Prostate gland (tissue), 2 donors: ENCODE data around the gene AAMDC. TPM values are rescaled to one million over a fixed set of nuclear protein-coding genes. Genes with fewer than 3 reads are reported as not detected.
"Not testable (repeated sequence)": the region's sequence is repeated elsewhere in the genome, so short reads cannot be mapped to it uniquely, and the experiment has no call there.

ENCODE experiments used
- DNase-seq: peaks from one replicate; pipeline ENCODE4 v3.0.0-alpha.2; 2019; ENCODE audit warnings: low spot score
- H3K27ac ChIP-seq, 2 donors: fragments of 200-600 bp; sonication (generic); 2 replicates each; pipeline ENCODE4 v1.5.1; 2017 to 2019
- H3K27me3 ChIP-seq: fragments of 200-600 bp; sonication (generic); replicated peaks from 2 replicates; pipeline ENCODE4 v1.5.1; 2019; ENCODE audit not compliant: insufficient read depth
- H3K36me3 ChIP-seq, 2 donors: fragments of 200-600 bp; sonication (generic); 1 replicate in 1 of 2; 2 replicates in 1 of 2; pipeline versions ENCODE4 v1.5.1 to v1.8.1; 2017 to 2019
- H3K4me1 ChIP-seq: fragments of 200-600 bp; sonication (generic); replicated peaks from 2 replicates; pipeline ENCODE4 v1.5.1; 2019
- H3K4me3 ChIP-seq, 2 donors: fragments of 200-600 bp; sonication (generic); 2 replicates each; pipeline ENCODE4 v1.5.1; 2017 to 2019
- H3K9me3 ChIP-seq: fragments of 200-600 bp; sonication (generic); 2 replicates; pipeline ENCODE4 v1.5.1; 2017
- POLR2A ChIP-seq: fragments of 450-650 bp; IDR thresholded peaks from one replicate; pipeline ENCODE4 v1.6.1; 2016; ENCODE audit warnings: antibody characterized with exemption, mild to moderate bottlenecking
- POLR2AphosphoS5 ChIP-seq: sonication (generic); formaldehyde crosslinking; IDR thresholded peaks from one replicate; pipeline ENCODE4 v1.6.1; 2017; ENCODE audit warnings: antibody characterized with exemption
- WGBS: methylation state at CpG from one replicate; pipeline ENCODE4 v1.1.5; 2018; 5-methylcytosine and 5-hydroxymethylcytosine counted together
- intact Hi-C: fragments of 100-400 bp; cut with DNase I; formaldehyde crosslinking; loops from one replicate; pipeline ENCODE4 v1.14.2; 2022
- total RNA-seq, 2 donors: library from RNA; depleted of rRNA; stranded (reverse); fragments of >200 nt; gene quantifications; one replicate each; pipeline ENCODE4 v1.1.0, GENCODE V29; 2016
- TF ChIP-seq, protein P1 (sequence below), 4 experiments: fragments of 200-600 bp in 2 of 4; fragments of 450-650 bp in 2 of 4; sonication (generic) in 2 of 4; IDR thresholded peaks; 1 replicate in 3 of 4; 2 replicates in 1 of 4; pipeline ENCODE4 v1.5.1; 2016 to 2019; ENCODE audit warnings: antibody characterized with exemption in 4 of 4, mild to moderate bottlenecking in 2 of 4, moderate library complexity in 2 of 4

AAMDC gene
- total RNA-seq, 2 donors from 2014 or later, result 27.0 to 27.5 TPM

DNA sequence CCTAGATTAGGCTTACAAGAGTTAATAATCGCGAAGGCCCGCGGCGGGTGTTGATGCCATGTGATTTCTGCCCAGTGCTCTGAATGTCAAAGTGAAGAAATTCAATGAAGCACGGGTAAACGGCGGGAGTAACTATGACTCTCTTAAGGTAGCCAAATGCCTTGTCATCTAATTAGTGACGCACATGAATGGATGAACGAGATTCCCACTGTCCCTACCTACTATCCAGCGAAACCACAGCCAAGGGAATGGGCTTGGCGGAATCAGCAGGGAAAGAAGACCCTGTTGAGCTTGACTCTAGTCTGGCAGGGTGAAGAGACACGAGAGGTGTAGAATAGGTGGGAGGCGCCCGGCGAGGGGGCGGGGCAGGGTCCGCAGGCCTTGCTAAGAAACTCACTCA is 65.5 kb downstream of the AAMDC start:
- H3K4me3 ChIP-seq, result no peak overlapping the region
- H3K9me3 ChIP-seq, result no peaks in the 10 kb centered on the region
- 96% methylated on average over 18 of the region's 18 CpGs for WGBS
- no peaks in the 10 kb centered on the region for H3K27me3 ChIP-seq
- H3K36me3 ChIP-seq, result no peaks in the 10 kb centered on the region
- no peak overlapping the region for H3K27ac ChIP-seq
- no peaks in the 10 kb centered on the region for H3K4me1 ChIP-seq
- no peak for DNase-seq
- intact Hi-C loops, result no loop called here
- TF ChIP-seq, protein P1, sequence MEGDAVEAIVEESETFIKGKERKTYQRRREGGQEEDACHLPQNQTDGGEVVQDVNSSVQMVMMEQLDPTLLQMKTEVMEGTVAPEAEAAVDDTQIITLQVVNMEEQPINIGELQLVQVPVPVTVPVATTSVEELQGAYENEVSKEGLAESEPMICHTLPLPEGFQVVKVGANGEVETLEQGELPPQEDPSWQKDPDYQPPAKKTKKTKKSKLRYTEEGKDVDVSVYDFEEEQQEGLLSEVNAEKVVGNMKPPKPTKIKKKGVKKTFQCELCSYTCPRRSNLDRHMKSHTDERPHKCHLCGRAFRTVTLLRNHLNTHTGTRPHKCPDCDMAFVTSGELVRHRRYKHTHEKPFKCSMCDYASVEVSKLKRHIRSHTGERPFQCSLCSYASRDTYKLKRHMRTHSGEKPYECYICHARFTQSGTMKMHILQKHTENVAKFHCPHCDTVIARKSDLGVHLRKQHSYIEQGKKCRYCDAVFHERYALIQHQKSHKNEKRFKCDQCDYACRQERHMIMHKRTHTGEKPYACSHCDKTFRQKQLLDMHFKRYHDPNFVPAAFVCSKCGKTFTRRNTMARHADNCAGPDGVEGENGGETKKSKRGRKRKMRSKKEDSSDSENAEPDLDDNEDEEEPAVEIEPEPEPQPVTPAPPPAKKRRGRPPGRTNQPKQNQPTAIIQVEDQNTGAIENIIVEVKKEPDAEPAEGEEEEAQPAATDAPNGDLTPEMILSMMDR (IDR thresholded peaks at IDR 0.05), result no peak
- TF ChIP-seq POLR2AphosphoS5 (no peak), POLR2A (no peak)

- H3K9me3 ChIP-seq, H3K36me3 ChIP-seq, DNase-seq, H3K4me1 ChIP-seq, H3K4me3 ChIP-seq, H3K27me3 ChIP-seq, intact Hi-C loops, H3K27ac ChIP-seq: not testable (repeated sequence)
- WGBS, result 97% methylated on average over 5 of the region's 5 CpGs
Observed at GRCh38 chr11:77889045-77889444, 68.1 kb downstream of the AAMDC start.

- H3K9me3 ChIP-seq, H3K36me3 ChIP-seq, H3K4me3 ChIP-seq, intact Hi-C loops, H3K27ac ChIP-seq, H3K27me3 ChIP-seq, H3K4me1 ChIP-seq, DNase-seq: not testable (repeated sequence)
Observed at GRCh38 chr11:77890100-77890614, 69.2 kb downstream of the AAMDC start.

DNA sequence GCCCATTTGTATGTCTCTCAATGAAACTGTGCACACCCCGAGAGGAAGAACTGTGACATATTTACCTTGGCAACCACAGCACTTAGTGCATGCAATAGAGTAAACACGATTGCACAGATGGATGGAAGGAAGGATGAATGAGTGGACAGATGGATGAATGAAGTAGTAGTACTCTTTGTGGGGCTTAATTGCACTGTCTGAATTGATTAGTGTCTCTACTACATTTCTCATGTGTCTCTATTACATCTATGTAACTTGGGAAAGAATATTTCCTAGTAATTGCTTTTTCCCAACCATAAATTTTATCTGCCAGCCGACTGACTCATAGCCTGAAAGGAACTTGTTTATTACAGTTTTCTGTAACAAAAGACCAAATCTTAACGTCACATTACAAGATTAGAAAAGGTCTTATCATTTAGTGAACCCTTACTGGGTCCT is 69.7 kb downstream of the AAMDC start:
- DNase-seq, H3K9me3 ChIP-seq, intact Hi-C loops, H3K27ac ChIP-seq, H3K4me3 ChIP-seq, H3K4me1 ChIP-seq, H3K27me3 ChIP-seq, H3K36me3 ChIP-seq: not testable (repeated sequence)
- peak; percentile 27 for TF ChIP-seq POLR2AphosphoS5
- WGBS, result 14% methylated on average over 4 of the region's 4 CpGs

GRCh38 chr11:77891256-77891655 is 70.3 kb downstream of the AAMDC start:
- whole genome bisulfite sequencing, result 94% methylated on average over 7 of the region's 7 CpGs
- H3K36me3 ChIP-seq, DNase-seq, H3K9me3 ChIP-seq, H3K27me3 ChIP-seq, intact Hi-C loops, H3K27ac ChIP-seq, H3K4me3 ChIP-seq, H3K4me1 ChIP-seq: not testable (repeated sequence)

DNA sequence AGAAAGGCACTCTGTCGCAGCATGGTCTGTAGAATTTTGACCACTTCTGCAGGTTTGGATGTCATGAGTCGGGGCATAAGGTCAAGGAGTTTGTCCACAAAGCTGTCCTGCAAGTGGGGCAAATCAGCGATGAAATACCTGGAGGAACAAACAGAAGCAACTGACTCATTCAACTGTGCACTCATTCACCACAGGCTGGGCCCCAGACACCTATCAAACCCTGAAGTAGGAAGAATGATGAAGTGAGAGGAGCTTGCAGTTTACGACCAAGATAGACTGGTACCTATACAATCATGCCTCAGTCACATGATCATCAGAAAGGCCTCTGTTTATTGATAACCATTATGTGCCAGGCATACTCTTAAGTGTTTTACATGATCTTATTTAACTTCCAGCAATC is 70.8 kb downstream of the AAMDC start:
- DNase-seq, H3K36me3 ChIP-seq, H3K27ac ChIP-seq, H3K9me3 ChIP-seq, H3K4me1 ChIP-seq, H3K27me3 ChIP-seq, intact Hi-C loops, H3K4me3 ChIP-seq: not testable (repeated sequence)
- 86% methylated on average over 2 of the region's 4 CpGs for WGBS

DNA sequence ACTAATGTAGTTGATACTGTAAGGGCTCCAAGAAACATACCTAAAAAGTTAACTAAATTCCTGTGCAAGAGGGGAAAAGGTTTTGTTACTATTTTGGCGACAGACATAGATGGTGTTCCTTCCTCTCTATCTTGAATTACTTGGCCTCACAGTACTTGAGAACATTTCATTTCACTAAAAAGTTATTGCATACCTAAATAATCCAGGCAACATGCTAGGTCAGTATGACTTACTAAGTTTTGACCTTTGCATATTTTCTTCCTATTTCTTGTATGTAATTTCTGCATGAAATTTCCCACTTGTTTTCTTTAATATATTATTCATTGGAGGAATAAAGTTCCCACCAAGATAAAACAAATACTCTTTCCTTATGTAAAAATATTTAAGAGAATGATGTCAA is 74.0 kb downstream of the AAMDC start:
- H3K27me3 ChIP-seq, H3K4me3 ChIP-seq, H3K27ac ChIP-seq, H3K36me3 ChIP-seq, H3K4me1 ChIP-seq, DNase-seq, H3K9me3 ChIP-seq, intact Hi-C loops: not testable (repeated sequence)
- 91% methylated on average over 1 of the region's 1 CpG for WGBS

DNA sequence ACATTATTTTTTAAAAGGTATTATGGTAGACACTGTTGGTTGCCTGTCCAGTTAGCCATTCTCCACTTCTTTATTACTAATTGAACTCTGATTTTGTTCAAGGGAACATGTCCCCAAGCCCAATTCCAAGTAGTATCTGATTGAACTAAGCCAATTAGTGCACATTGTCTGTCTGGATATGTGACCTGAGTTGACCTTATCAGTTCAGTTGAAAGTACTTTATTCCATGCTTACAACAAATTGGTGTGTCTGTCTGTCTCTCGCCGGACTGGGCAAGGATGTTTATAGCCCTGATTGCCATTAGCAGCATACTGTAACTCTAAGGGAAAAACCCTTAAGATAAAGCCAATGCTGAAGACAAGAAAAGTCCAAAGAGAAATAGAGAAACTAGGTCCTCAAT is 87.9 kb downstream of the AAMDC start:
- Histone ChIP-seq H3K9me3 (no peaks in the 10 kb centered on the region), H3K36me3 (no peaks in the 10 kb centered on the region), H3K27ac (no peak overlapping the region), H3K4me1 (no peaks in the 10 kb centered on the region), H3K4me3 (no peak overlapping the region), H3K27me3 (no peaks in the 10 kb centered on the region)
- DNase-seq, result no peak
- WGBS, result 95% methylated on average over 2 of the region's 2 CpGs
- intact Hi-C loops, result no loop called here
- TF ChIP-seq, protein P1 (IDR thresholded peaks at IDR 0.05), result no peak
- TF ChIP-seq POLR2AphosphoS5 (no peak), POLR2A (no peak)
